Left ventricle myocardium inferior (tissue), 1 donor: ENCODE measurements around the gene TECTA. TPM values are rescaled to one million over a fixed set of nuclear protein-coding genes. Genes with fewer than 3 reads are reported as not detected.

Experiments
- DNase-seq: peaks from one replicate; pipeline ENCODE4 v3.0.0-alpha.2; 2020
- H3K27ac ChIP-seq: fragments of 200-600 bp; replicated peaks from 2 replicates; pipeline ENCODE4 v1.8.0; 2021
- H3K27me3 ChIP-seq: fragments of 200-600 bp; 2 replicates; pipeline ENCODE4 v1.8.0; 2021; ENCODE audit warnings: low read depth
- H3K36me3 ChIP-seq: fragments of 200-600 bp; 2 replicates; pipeline ENCODE4 v1.8.0; 2021
- H3K4me1 ChIP-seq: fragments of 200-600 bp; 2 replicates; pipeline ENCODE4 v1.8.0; 2021
- H3K4me3 ChIP-seq: fragments of 200-600 bp; 2 replicates; pipeline ENCODE4 v1.8.0; 2021; ENCODE audit warnings: mild to moderate bottlenecking, moderate library complexity
- H3K9me3 ChIP-seq: fragments of 200-600 bp; replicated peaks from 2 replicates; pipeline ENCODE4 v1.8.0; 2021
- intact Hi-C: fragments of 100-400 bp; cut with micrococcal nuclease; formaldehyde crosslinking; loops from one replicate; pipeline ENCODE4 v1.11.0; 2022
- long read RNA-seq: library from polyadenylated mRNA; unstranded; transcript quantifications from one replicate; pipeline ENCODE4 v2.0.0, GENCODE V29; 2021
- total RNA-seq: library from RNA; stranded (reverse); fragmentation: NEBNext Ultra II Directional; extraction: Animal tissue kit (Norgen Biotek cat#: 25700); gene quantifications from one replicate; pipeline ENCODE4 v1.2.1, GENCODE V29; 2021
- TF ChIP-seq, protein P1 (sequence below): fragments of 200-600 bp; IDR thresholded peaks from 2 replicates; pipeline ENCODE4 v1.8.0; 2021; ENCODE audit warnings: antibody characterized with exemption, mild to moderate bottlenecking, borderline replicate concordance
- donor health status: DM: no; HTN: yes; CAD: no; lungs with severe emphysema.

TECTA gene, protein sequence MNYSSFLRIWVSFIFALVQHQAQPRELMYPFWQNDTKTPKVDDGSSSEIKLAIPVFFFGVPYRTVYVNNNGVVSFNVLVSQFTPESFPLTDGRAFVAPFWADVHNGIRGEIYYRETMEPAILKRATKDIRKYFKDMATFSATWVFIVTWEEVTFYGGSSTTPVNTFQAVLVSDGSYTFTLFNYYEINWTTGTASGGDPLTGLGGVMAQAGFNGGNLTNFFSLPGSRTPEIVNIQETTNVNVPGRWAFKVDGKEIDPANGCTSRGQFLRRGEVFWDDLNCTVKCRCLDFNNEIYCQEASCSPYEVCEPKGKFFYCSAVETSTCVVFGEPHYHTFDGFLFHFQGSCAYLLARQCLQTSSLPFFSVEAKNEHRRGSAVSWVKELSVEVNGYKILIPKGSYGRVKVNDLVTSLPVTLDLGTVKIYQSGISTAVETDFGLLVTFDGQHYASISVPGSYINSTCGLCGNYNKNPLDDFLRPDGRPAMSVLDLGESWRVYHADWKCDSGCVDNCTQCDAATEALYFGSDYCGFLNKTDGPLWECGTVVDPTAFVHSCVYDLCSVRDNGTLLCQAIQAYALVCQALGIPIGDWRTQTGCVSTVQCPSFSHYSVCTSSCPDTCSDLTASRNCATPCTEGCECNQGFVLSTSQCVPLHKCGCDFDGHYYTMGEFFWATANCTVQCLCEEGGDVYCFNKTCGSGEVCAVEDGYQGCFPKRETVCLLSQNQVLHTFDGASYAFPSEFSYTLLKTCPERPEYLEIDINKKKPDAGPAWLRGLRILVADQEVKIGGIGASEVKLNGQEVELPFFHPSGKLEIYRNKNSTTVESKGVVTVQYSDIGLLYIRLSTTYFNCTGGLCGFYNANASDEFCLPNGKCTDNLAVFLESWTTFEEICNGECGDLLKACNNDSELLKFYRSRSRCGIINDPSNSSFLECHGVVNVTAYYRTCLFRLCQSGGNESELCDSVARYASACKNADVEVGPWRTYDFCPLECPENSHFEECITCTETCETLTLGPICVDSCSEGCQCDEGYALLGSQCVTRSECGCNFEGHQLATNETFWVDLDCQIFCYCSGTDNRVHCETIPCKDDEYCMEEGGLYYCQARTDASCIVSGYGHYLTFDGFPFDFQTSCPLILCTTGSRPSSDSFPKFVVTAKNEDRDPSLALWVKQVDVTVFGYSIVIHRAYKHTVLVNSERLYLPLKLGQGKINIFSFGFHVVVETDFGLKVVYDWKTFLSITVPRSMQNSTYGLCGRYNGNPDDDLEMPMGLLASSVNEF (N-terminal part only)
- 1.1 TPM for total RNA-seq
- long read RNA-seq: 0 reads

DNA sequence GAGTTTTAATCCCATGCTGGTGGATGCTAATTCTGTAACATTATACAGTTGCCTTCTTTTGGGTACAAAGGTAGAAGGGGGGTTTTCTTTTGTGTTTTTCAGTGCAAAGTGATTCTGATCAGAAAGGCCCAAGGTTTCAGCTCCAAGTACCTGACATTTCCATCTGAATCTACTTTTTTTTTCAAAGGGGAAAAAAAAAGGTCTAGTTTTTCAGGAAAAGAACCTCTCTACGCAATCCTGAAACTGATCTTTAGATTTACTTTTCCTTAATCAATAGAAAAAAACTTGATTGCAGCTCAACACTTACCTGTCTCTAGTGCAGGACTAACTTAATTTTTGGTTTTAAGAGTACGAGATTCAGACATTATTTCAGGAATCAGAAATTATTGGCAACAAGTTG is at the start of gene TECTA:
Gene TECTA, plus strand, starts transcription at position 301 of the 400 bp plus-strand sequence. CDS start 1,423 bp downstream, outside the sequence.
- H3K9me3 ChIP-seq: no peaks in the 10 kb centered on the region
- no peak within 1 kb of the TSS for H3K27ac ChIP-seq
- DNase-seq: no peak
- intact Hi-C loops: loop anchor here (10.0 kb wide), 1 partner anchor 76 kb away; the partner anchor contains the start of gene TBCEL
- TF ChIP-seq, protein P1, sequence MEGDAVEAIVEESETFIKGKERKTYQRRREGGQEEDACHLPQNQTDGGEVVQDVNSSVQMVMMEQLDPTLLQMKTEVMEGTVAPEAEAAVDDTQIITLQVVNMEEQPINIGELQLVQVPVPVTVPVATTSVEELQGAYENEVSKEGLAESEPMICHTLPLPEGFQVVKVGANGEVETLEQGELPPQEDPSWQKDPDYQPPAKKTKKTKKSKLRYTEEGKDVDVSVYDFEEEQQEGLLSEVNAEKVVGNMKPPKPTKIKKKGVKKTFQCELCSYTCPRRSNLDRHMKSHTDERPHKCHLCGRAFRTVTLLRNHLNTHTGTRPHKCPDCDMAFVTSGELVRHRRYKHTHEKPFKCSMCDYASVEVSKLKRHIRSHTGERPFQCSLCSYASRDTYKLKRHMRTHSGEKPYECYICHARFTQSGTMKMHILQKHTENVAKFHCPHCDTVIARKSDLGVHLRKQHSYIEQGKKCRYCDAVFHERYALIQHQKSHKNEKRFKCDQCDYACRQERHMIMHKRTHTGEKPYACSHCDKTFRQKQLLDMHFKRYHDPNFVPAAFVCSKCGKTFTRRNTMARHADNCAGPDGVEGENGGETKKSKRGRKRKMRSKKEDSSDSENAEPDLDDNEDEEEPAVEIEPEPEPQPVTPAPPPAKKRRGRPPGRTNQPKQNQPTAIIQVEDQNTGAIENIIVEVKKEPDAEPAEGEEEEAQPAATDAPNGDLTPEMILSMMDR: no peak
- H3K4me1 ChIP-seq: peaks cover 21% of the 10 kb centered on the region
- no peaks in the 10 kb centered on the region for H3K36me3 ChIP-seq
- no peaks in the 10 kb centered on the region for H3K27me3 ChIP-seq
- H3K4me3 ChIP-seq: no peak within 1 kb of the TSS

DNA sequence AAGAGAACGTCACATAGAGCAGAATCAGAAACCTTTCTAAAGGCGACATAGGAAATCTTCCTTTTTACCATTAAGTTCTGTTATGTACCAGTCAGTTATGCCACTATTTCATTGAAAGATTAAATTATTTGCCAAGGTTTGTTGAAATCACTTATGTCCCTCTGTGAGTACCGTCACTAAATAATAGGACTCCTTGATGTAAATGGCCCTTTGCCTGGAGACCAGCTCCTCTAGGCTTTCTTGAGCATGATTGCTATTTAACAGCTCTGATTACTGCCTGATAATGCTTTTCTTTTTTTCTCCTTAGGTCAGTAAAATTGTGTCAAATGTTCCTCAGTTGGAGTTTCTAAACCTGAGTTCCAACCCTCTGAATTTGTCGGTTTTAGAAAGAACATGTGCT is 47.8 kb upstream of the TECTA start:
- intact Hi-C loops: no loop called here
- Histone ChIP-seq H3K36me3 (peaks cover 75% of the 10 kb centered on the region), H3K4me1 (no peaks in the 10 kb centered on the region), H3K4me3 (no peak overlapping the region), H3K9me3 (no peaks in the 10 kb centered on the region), H3K27ac (no peak overlapping the region), H3K27me3 (no peaks in the 10 kb centered on the region)
- TF ChIP-seq, protein P1: no peak
- DNase-seq: no peak

DNA sequence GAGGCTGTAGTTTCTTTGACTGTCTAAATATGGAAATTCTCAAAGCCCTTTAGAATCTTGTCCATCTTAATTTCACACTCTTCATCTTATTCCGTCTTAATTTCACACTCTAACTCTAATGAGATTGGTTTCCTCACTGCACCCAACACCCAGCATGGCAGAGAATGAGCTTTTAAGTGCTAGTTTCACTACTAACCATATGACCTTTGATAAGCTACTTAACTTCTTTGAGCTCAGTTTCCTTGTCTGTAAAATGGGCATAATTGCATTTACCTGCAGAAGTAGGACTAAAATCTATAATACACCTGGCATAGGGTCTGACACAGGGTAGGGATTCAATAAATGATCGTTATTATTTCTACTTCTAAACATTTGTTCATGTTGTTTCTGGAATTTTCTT is 46.8 kb upstream of the TECTA start:
- no peak overlapping the region for H3K27ac ChIP-seq
- peaks cover 75% of the 10 kb centered on the region for H3K36me3 ChIP-seq
- H3K9me3 ChIP-seq: no peaks in the 10 kb centered on the region
- H3K27me3 ChIP-seq: no peaks in the 10 kb centered on the region
- H3K4me3 ChIP-seq: no peak overlapping the region
- no peaks in the 10 kb centered on the region for H3K4me1 ChIP-seq
- TF ChIP-seq, protein P1: no peak
- intact Hi-C loops: no loop called here
- DNase-seq: no peak

DNA sequence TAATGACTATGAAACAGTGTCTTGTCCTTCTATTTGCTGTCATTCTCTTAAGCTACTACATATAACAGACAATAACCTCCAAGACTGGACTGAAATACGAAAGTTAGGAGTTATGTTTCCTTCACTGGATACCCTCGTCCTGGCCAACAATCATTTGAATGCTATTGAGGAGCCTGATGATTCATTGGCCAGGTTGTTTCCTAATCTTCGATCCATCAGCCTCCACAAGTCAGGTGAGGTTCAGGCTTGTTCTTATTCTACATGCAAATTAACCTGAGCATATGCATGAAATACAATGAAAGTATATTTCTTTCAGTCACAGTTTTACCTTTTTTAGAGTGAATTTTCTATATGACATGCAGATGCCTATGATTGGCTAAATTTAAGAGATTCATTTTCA is 46.0 kb upstream of the TECTA start:
- DNase-seq: no peak
- intact Hi-C loops: no loop called here
- TF ChIP-seq, protein P1: no peak
- H3K27ac ChIP-seq: no peak overlapping the region
- H3K4me1 ChIP-seq: no peaks in the 10 kb centered on the region
- no peak overlapping the region for H3K4me3 ChIP-seq
- peaks cover 75% of the 10 kb centered on the region for H3K36me3 ChIP-seq
- H3K27me3 ChIP-seq: no peaks in the 10 kb centered on the region
- H3K9me3 ChIP-seq: no peaks in the 10 kb centered on the region

DNA sequence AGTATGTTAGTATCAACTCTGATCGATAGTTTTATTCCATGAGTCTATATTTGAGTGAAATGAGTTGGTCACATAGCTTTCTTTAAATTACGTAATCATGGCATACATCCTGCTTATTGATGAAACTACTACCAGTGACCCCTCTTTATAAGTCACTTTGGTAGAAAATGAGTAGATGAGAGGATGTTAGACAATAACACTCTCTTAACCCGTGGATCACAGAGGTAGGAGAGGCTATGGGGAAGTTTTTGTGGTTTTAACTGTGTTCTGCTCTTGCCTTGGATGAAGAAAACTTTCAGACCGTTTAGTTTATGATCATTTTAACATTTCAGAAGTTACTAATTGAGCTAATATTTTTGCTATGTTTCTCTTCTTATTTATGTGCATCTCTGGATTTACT is 43.1 kb upstream of the TECTA start:
- intact Hi-C loops: no loop called here
- Histone ChIP-seq H3K36me3 (peaks cover 91% of the 10 kb centered on the region), H3K4me1 (no peaks in the 10 kb centered on the region), H3K9me3 (no peaks in the 10 kb centered on the region), H3K4me3 (no peak overlapping the region), H3K27ac (no peak overlapping the region), H3K27me3 (no peaks in the 10 kb centered on the region)
- DNase-seq: no peak
- TF ChIP-seq, protein P1: no peak
